HG02798 (cell line): ENCODE measurements around the gene RAB3A.
"Not testable (repeated sequence)": the region's sequence is repeated elsewhere in the genome, so short reads cannot be mapped to it uniquely, and the experiment has no call there.

ENCODE experiments used
- ATAC-seq: cut with Tn5 transposase; IDR thresholded peaks from one replicate; pipeline ENCODE4 v1.9.1; 2021; ENCODE audit warnings: mild to moderate bottlenecking; ENCODE audit not compliant: unreplicated experiment, poor library complexity

RAB3A gene

GRCh38 chr19:18172331-18173053 lies 31.4 kb downstream of the RAB3A start:
- no peak for ATAC-seq

DNA sequence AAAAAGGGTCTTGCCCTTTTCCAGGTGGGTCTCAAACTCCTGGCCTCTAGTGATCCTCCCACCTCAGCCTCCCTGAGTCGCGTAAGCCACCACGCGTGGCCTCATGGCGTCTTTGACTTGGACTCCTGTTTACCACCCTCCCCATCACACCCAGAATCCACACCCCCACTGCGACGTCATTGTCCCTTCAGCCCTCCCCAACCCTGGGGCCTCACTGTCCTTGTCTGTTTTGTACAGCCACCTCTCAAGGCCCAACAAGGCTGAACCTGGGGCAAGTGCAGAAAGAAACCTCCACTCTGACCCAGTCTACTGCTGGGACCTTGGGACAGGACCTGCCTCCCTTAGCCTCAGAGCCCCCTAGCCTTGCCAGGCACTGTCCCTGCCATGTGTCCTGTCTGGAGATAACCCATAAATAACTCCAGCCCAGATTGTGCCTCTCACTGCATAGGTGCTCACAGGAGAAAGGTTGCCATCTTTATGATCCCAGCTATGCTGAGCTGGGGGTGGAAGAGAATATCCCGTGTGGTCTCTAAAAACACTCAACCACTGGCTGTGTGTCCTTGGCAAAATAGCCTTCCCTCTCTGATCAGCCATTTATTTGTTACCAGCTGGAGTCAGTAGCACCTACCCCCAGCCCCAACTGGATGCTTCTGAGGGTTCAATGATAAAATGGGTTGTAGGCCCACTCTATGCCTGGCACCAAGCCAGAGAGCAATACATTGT lies 32.1 kb downstream of the RAB3A start:
- no peak for ATAC-seq

DNA sequence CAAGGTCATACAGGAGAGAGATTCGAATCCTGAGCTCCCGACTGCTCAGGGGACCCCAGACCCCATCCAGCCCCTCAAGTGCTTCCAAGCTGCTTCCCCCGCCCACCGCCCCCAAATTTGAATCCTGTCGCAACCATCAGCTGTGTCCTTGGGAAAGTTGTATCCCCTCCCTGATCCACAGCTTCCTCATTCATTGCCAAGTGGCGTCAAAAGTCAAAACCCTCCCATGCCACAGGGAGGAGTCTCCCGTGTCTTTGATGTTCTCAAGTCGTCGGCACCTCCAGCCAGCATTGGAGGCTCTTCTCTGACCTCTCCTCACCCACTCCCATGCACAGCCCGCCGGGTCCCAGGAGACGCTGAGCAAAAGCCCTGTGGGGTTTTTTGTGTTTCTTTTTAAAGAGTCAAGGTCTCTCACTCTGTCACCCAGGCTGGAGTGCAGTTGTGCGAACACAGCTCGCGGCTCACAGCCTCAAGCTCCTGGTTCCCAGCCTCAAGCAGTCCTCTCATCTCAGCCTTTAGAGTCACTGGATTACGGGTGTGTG lies 33.1 kb downstream of the RAB3A start:
- no peak for ATAC-seq

GRCh38 chr19:18168673-18169381 lies 35.0 kb downstream of the RAB3A start:
- no peak for ATAC-seq

GRCh38 chr19:18167975-18168645 lies 35.7 kb downstream of the RAB3A start:
- ATAC-seq = peak; percentile 42

DNA sequence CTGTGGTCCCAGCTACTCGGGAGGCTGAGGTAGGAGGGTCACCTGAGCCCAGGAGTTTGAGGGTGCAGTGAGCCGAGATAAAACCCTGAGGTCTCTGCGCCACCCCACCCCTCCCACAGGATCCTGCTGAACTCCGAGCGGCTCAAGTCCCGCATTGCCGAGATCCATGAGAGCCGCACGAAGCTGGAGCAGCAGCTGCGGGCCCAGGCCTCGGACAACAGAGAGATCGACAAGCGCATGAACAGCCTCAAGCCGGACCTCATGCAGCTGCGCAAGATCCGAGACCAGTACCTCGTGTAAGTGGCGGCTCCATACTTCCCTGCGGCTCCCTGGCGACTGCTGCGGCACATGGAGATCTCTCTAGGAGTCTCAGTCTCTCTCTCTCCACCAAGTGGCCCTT lies 36.8 kb downstream of the RAB3A start:
- ATAC-seq = no peak

- ATAC-seq = no peak
Measured at GRCh38 chr19:18165794-18166544, 37.9 kb downstream of the RAB3A start.

DNA sequence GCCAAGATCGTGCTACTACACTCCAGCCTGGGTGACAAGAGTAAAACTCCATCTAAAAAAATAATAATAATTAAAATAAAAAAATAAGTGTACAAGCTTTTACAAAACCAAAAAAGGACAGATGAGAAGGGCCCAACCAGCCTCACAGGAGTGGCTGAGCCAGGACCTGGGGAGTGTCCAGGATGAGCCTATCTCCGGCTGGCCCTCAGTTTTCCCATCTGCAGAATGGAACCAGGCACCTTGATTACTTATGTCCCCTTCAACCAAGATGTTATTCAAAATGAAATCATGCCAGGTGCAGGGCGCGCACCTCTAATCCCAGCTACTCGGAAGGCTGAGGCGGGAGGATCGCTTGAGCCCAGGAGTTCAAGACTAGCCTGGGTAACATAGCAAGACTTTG lies 39.8 kb downstream of the RAB3A start:
- no peak for ATAC-seq

- no peak for ATAC-seq
Measured at GRCh38 chr19:18161636-18162002, 42.2 kb downstream of the RAB3A start.

- peak; percentile 81 for ATAC-seq
Measured at GRCh38 chr19:18160971-18161635, 42.7 kb downstream of the RAB3A start.

DNA sequence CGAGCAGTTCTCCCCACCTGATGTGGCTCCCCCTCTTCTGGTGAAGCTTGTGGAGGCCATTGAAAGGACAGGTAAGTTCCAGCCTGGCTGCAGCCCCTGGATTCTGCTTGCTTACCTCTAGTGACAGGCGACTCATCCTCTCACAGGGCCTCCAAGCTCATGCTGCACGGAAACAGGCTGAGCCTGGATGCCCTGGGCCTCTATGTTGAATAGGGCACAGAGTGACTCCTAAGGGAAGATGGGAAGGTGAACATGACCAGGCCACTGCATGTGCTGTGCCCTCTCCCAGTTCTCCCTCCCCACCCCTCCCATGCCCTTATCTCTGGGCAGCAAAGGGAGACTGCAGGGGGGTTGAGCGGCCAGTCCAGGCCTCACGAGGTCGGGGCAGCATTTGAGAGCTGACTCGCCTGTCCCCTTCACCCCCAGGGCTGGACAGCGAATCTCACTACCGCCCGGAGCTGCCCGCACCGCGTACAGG lies 43.3 kb downstream of the RAB3A start:
- no peak for ATAC-seq

- ATAC-seq = no peak
Measured at GRCh38 chr19:18159810-18160209, 44.0 kb downstream of the RAB3A start.

GRCh38 chr19:18159059-18159616 lies 44.7 kb downstream of the RAB3A start:
- ATAC-seq = not testable (repeated sequence)

- ATAC-seq = no peak
Measured at GRCh38 chr19:18158467-18158866, 45.4 kb downstream of the RAB3A start.

- ATAC-seq = no peak
Measured at GRCh38 chr19:18157465-18158063, 46.3 kb downstream of the RAB3A start.

DNA sequence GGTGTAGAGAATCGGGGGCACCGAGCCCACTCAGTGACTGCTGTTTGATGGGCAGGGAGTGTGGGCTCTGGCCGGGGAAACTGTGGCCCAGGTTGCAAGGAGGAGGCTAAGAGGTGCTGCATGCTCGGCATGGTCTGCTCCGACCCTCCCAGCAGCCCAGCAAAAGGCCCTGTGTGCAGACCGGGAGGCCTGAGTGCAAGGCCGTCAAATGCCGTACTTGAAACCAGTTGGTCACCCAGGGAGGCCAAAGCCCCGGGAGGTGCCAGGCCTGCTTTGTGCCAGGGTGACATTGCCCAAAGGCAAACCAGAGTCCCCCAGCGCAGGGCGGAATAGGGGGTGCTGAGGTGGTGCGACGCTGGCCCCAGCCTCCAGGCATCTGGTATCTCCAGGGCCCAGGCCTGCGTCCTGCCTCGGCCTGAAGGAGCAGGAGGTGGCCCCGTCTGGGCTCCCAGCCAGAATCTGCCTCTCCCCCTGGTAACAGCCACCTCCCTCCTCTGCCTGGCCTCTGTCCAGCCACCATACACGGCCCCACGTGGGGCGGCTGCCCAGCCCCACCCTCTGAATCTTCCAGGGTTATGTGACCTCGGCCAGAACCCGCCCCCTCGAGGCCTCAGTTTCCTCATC lies 46.9 kb downstream of the RAB3A start:
- ATAC-seq = no peak

DNA sequence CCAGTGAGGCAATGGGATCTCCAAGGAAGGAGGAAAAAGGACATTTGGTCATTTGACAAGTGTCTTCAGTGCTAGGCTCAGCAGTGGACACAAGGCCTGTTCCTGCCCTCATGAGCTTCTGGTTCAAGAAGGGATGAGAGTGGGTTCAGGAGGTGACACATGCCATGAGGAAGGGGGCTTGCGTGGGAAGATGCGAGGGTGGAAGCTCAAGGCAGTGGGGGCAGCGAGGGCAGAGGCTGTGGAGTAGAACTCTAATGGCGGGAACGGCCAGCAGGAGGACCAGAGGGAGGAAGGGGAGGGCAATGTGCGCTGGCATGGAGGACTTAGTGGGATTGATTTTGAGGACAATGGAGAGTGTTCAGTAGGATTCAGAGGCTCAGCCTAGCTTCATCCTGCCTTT lies 47.6 kb downstream of the RAB3A start:
- ATAC-seq = no peak
